ENCODE data around the gene MYG1. TPM values are rescaled to one million over a fixed set of nuclear protein-coding genes. Genes with fewer than 3 reads are reported as not detected.
A peak's percentile ranks its signal among the peaks of the same experiment; 100 is the strongest.

MYG1 gene
- total and polyA plus RNA-seq, 2 of the 13 experiments (the other 11 are each of a cell fraction or from before 2014, with no cell fraction given), result 38.6 to 58.0 TPM

DNA sequence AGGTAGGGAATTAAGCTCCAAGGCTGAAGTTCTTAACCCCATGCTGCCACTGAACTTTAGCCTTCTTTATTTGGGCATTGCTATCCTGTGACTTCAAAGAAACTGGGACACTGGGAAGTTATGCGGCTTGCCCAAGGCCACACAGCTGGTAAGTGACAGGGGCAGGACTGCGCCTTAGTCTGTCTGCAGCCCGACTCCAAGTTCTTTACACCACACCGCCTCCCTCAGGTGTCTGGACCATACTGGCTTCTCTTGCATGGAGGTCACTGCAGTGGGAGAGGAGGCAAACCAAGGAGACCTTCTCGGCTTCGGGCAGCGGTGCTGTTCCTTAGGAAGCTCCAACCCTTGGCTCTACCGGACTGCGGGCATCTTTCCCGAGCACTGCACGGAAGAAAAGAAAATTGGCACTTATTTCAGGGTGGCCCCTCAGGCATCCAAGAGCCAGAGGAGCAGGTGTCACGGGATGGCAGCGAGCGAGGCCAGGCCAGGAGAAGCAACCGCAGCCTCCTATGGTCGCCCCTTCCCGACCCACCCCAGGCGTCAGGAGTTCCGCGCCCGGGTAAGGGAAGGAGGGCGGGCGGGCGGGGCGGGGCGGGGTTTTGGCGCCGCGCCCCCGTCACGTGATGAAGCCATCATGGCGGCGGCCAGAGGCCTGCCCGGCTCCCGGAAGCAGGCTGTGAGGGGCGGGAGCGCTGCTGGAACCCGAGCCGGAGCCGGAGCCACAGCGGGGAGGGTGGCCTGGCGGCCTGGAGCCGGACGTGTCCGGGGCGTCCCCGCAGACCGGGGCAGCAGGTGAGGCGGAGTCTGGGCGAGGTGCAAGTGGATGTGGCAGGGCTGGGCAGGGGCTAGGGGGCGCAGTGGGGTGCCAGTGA lies 47.8 kb upstream of the MYG1 start (continued):
- 0 out of 2 replicates have a peak, but pooled peaks have one; percentile 39 for TF ChIP-seq NCOA2 (CRISPR knock-in tag; IDR thresholded peaks at IDR 0.05)
- TF ChIP-seq, protein P1, sequence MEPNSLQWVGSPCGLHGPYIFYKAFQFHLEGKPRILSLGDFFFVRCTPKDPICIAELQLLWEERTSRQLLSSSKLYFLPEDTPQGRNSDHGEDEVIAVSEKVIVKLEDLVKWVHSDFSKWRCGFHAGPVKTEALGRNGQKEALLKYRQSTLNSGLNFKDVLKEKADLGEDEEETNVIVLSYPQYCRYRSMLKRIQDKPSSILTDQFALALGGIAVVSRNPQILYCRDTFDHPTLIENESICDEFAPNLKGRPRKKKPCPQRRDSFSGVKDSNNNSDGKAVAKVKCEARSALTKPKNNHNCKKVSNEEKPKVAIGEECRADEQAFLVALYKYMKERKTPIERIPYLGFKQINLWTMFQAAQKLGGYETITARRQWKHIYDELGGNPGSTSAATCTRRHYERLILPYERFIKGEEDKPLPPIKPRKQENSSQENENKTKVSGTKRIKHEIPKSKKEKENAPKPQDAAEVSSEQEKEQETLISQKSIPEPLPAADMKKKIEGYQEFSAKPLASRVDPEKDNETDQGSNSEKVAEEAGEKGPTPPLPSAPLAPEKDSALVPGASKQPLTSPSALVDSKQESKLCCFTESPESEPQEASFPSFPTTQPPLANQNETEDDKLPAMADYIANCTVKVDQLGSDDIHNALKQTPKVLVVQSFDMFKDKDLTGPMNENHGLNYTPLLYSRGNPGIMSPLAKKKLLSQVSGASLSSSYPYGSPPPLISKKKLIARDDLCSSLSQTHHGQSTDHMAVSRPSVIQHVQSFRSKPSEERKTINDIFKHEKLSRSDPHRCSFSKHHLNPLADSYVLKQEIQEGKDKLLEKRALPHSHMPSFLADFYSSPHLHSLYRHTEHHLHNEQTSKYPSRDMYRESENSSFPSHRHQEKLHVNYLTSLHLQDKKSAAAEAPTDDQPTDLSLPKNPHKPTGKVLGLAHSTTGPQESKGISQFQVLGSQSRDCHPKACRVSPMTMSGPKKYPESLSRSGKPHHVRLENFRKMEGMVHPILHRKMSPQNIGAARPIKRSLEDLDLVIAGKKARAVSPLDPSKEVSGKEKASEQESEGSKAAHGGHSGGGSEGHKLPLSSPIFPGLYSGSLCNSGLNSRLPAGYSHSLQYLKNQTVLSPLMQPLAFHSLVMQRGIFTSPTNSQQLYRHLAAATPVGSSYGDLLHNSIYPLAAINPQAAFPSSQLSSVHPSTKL (CRISPR knock-in tag; IDR thresholded peaks at IDR 0.05), result peak; percentile 41
- TF ChIP-seq AGO1 (IDR thresholded peaks at IDR 0.05; ENCODE audit: low read depth, low read length, poor library complexity, severe bottlenecking), result no peak
- peak; percentile 5; the same call in 1 of the 2 replicates for TF ChIP-seq HMG20A (CRISPR knock-in tag; IDR thresholded peaks at IDR 0.05; ENCODE audit: borderline replicate concordance)
- TF ChIP-seq TBP (CRISPR knock-in tag; IDR thresholded peaks at IDR 0.05), result no peak
- TF ChIP-seq, protein P2, sequence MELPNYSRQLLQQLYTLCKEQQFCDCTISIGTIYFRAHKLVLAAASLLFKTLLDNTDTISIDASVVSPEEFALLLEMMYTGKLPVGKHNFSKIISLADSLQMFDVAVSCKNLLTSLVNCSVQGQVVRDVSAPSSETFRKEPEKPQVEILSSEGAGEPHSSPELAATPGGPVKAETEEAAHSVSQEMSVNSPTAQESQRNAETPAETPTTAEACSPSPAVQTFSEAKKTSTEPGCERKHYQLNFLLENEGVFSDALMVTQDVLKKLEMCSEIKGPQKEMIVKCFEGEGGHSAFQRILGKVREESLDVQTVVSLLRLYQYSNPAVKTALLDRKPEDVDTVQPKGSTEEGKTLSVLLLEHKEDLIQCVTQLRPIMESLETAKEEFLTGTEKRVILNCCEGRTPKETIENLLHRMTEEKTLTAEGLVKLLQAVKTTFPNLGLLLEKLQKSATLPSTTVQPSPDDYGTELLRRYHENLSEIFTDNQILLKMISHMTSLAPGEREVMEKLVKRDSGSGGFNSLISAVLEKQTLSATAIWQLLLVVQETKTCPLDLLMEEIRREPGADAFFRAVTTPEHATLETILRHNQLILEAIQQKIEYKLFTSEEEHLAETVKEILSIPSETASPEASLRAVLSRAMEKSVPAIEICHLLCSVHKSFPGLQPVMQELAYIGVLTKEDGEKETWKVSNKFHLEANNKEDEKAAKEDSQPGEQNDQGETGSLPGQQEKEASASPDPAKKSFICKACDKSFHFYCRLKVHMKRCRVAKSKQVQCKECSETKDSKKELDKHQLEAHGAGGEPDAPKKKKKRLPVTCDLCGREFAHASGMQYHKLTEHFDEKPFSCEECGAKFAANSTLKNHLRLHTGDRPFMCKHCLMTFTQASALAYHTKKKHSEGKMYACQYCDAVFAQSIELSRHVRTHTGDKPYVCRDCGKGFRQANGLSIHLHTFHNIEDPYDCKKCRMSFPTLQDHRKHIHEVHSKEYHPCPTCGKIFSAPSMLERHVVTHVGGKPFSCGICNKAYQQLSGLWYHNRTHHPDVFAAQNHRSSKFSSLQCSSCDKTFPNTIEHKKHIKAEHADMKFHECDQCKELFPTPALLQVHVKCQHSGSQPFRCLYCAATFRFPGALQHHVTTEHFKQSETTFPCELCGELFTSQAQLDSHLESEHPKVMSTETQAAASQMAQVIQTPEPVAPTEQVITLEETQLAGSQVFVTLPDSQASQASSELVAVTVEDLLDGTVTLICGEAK (IDR thresholded peaks at IDR 0.05), result no peak
- TF ChIP-seq, protein P2 (CRISPR knock-in tag; IDR thresholded peaks at IDR 0.05), result no peak
- TF ChIP-seq BHLHE40 (IDR thresholded peaks at IDR 0.05; ENCODE audit: low read length), result peak; percentile 84
- TF ChIP-seq RCOR2 (CRISPR knock-in tag; IDR thresholded peaks at IDR 0.05), result no peak
- TF ChIP-seq ZFP37 (CRISPR knock-in tag; IDR thresholded peaks at IDR 0.05; ENCODE audit: borderline replicate concordance), result 0 out of 2 replicates have a peak, but pooled peaks have one; percentile 8
- peak; percentile 21; the same call in 1 of the 2 replicates for TF ChIP-seq KDM6A (CRISPR knock-in tag; IDR thresholded peaks at IDR 0.05; ENCODE audit: low read depth)
- no peak; the same call in 1 of the 2 replicates for TF ChIP-seq CBFB (CRISPR knock-in tag; IDR thresholded peaks at IDR 0.05)
- TF ChIP-seq, protein P3, sequence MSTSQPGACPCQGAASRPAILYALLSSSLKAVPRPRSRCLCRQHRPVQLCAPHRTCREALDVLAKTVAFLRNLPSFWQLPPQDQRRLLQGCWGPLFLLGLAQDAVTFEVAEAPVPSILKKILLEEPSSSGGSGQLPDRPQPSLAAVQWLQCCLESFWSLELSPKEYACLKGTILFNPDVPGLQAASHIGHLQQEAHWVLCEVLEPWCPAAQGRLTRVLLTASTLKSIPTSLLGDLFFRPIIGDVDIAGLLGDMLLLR (CRISPR knock-in tag; IDR thresholded peaks at IDR 0.05), result no peak
- TF ChIP-seq ZNF3 (CRISPR knock-in tag; IDR thresholded peaks at IDR 0.05), result no peak
- no peak for TF ChIP-seq HNRNPUL1 (IDR thresholded peaks at IDR 0.05; ENCODE audit: low read depth, low read length)
- TF ChIP-seq ZNF460 (CRISPR knock-in tag; IDR thresholded peaks at IDR 0.05; ENCODE audit: borderline replicate concordance), result no peak

Data from HepG2 (cell line).